Endothelial cell of umbilical vein (primary cell): ENCODE measurements around the gene CHADL. TPM values are rescaled to one million over a fixed set of nuclear protein-coding genes. Genes with fewer than 3 reads are reported as not detected.

ENCODE experiments used
- BruUV-seq: library from RNA; stranded (reverse); fragments of 400-500 nt; replicated peaks from 2 replicates; lab custom pipeline; 2021; lab: Mats Ljungman, UMichigan
- CTCF ChIA-PET: fragments of 300-600, 350-600 bp; sonication (Branson Sonifier 250); formaldehyde crosslinking; loops from one replicate; lab custom pipeline; 2021; ENCODE audit warnings: antibody characterized with exemption, inconsistent platforms; lab: Charles Lee
- POLR2A ChIA-PET: fragments of 300-600, 350-600 bp; sonication (Branson Sonifier 250); formaldehyde crosslinking; loops from one replicate; lab custom pipeline; 2021; ENCODE audit warnings: antibody characterized with exemption, inconsistent platforms; lab: Charles Lee
- DNase-seq: peaks from one replicate; pipeline ENCODE4 v3.0.0-alpha.2; 2011; ENCODE audit warnings: low read depth, low spot score
- FAIRE-seq: peaks from 2 replicates; lab custom pipeline; 2011; peaks lifted over from hg19 to GRCh38; lab: Jason Lieb, UNC
- H2AFZ ChIP-seq: 2 replicates; pipeline ENCODE4 v1.6.0; 2012; ENCODE audit warnings: low read depth, low read length, control low read depth, inconsistent platforms
- H3K27ac ChIP-seq: 2 replicates; pipeline ENCODE4 v1.5.1; 2011; ENCODE audit warnings: low read depth, mild to moderate bottlenecking, control low read depth, low read length, moderate library complexity; ENCODE audit not compliant: insufficient read depth
- H3K27me3 ChIP-seq, 2 experiments: 2 replicates each; pipeline versions ENCODE4 v1.6.0 to v1.6.1; 2011; ENCODE audit warnings: low read length in 2 of 2, mixed read lengths in 1 of 2; ENCODE audit not compliant: control insufficient read depth in 2 of 2, insufficient read depth in 2 of 2
- H3K36me3 ChIP-seq, 2 experiments: 2 replicates in 1 of 2; 3 replicates in 1 of 2; pipeline ENCODE4 v1.5.1; 2011; ENCODE audit warnings: low read length in 2 of 2, mild to moderate bottlenecking in 1 of 2, moderate library complexity in 1 of 2; ENCODE audit not compliant: control insufficient read depth in 2 of 2, insufficient read depth in 2 of 2; ENCODE audit errors: extremely low read depth in 1 of 2
- H3K4me1 ChIP-seq: 3 replicates; pipeline ENCODE4 v1.5.1; 2011; ENCODE audit warnings: mild to moderate bottlenecking, low read length; ENCODE audit not compliant: control insufficient read depth, insufficient read depth; ENCODE audit errors: extremely low read depth
- H3K4me2 ChIP-seq: 2 replicates; pipeline ENCODE4 v1.6.1; 2011; ENCODE audit warnings: low read length, control low read depth, mixed read lengths; ENCODE audit not compliant: insufficient read depth
- H3K4me3 ChIP-seq, 3 experiments: fragments of 200-600 bp in 1 of 3; sonication (generic), shearing (Covaris generic) in 1 of 3; replicated peaks in 1 of 3; 2 replicates each; pipeline ENCODE4 v1.5.1; 2011 to 2016; ENCODE audit warnings: control low read depth in 3 of 3, low read length in 3 of 3, mild to moderate bottlenecking in 2 of 3, inconsistent platforms in 1 of 3, low read depth in 1 of 3, moderate library complexity in 1 of 3; ENCODE audit not compliant: insufficient read depth in 1 of 3
- H3K79me2 ChIP-seq: 2 replicates; pipeline ENCODE4 v1.6.0; 2012; ENCODE audit warnings: low read length, inconsistent platforms; ENCODE audit not compliant: control insufficient read depth, insufficient read depth
- H3K9ac ChIP-seq: replicated peaks from 2 replicates; pipeline ENCODE3; 2011; ENCODE audit warnings: low read length, control low read depth; ENCODE audit not compliant: insufficient read depth; ENCODE audit errors: extremely low read depth
- H3K9me1 ChIP-seq: replicated peaks from 3 replicates; pipeline ENCODE4 v1.6.0; 2011; ENCODE audit warnings: mild to moderate bottlenecking, low read length; ENCODE audit not compliant: control insufficient read depth, insufficient read depth; ENCODE audit errors: extremely low read depth
- H3K9me3 ChIP-seq: replicated peaks from 2 replicates; pipeline ENCODE4 v1.5.1; 2012; ENCODE audit warnings: low read length, inconsistent platforms; ENCODE audit not compliant: control insufficient read depth, insufficient read depth
- H4K20me1 ChIP-seq: replicated peaks from 2 replicates; pipeline ENCODE3; 2011; ENCODE audit warnings: mild to moderate bottlenecking, low read length; ENCODE audit not compliant: control insufficient read depth, insufficient read depth; ENCODE audit errors: extremely low read depth
- EZH2 ChIP-seq: IDR thresholded peaks from 2 replicates; pipeline ENCODE4 v1.6.1; 2012; ENCODE audit warnings: borderline replicate concordance, low read depth, mild to moderate bottlenecking, moderate library complexity, low read length, inconsistent platforms; ENCODE audit not compliant: severe bottlenecking
- FOS ChIP-seq: IDR thresholded peaks from 2 replicates; pipeline ENCODE4 v1.6.1; 2011; ENCODE audit warnings: mild to moderate bottlenecking, low read length, moderate library complexity, borderline replicate concordance; ENCODE audit not compliant: insufficient read depth
- GATA2 ChIP-seq: IDR thresholded peaks from 2 replicates; pipeline ENCODE4 v1.7.0; 2011; ENCODE audit warnings: low read depth, mild to moderate bottlenecking, moderate library complexity, mixed read lengths, low read length; ENCODE audit not compliant: insufficient read length, insufficient read depth
- JUN ChIP-seq: IDR thresholded peaks from 2 replicates; pipeline ENCODE4 v1.6.1; 2011; ENCODE audit warnings: borderline replicate concordance, low read depth; ENCODE audit not compliant: insufficient read length, insufficient read depth
- MYC ChIP-seq: IDR thresholded peaks from one replicate; pipeline ENCODE4 v1.6.1; 2011; ENCODE audit warnings: mild to moderate bottlenecking, low read depth, low read length
- POLR2A ChIP-seq: IDR thresholded peaks from 2 replicates; pipeline ENCODE4 v1.6.1; 2012; ENCODE audit warnings: low read depth, mild to moderate bottlenecking, control low read depth, low read length
- POLR2AphosphoS5 ChIP-seq: IDR thresholded peaks from 2 replicates; pipeline ENCODE4 v1.6.1; 2012; ENCODE audit warnings: low read depth, mild to moderate bottlenecking, control low read depth, low read length, moderate library complexity; ENCODE audit not compliant: insufficient read depth
- dilution Hi-C: fragments of 300-500 bp; cut with MboI; formaldehyde crosslinking; loops from one replicate; pipeline ENCODE4 v1.15.0; 2019; ENCODE audit warnings: low sequenced_read_pairs; ENCODE audit not compliant: extremely low pct_ligation_motif_present
- intact Hi-C: fragments of 100-400 bp; cut with micrococcal nuclease; formaldehyde crosslinking; loops from one replicate; pipeline ENCODE4 v1.10.0; 2022
- polyA plus RNA-seq, 4 experiments: library from polyadenylated mRNA; depleted of rRNA in 3 of 4; stranded (reverse) in 3 of 4; unstranded in 1 of 4; fragments of >200 nt; gene quantifications; 2 replicates each; pipeline versions ENCODE4 v1.2.1 to v1.2.3, GENCODE V29; 2011 to 2012; ENCODE audit warnings: missing spikeins in 1 of 4
- total RNA-seq: library from RNA; stranded (reverse); gene quantifications from 2 replicates; pipeline ENCODE4 v1.2.3, GENCODE V29; 2021
- TF ChIP-seq, protein P1 (sequence below), 2 donors: IDR thresholded peaks; 1 replicate in 1 of 2; 2 replicates in 1 of 2; pipeline ENCODE4 v1.5.1; 2011; ENCODE audit warnings: low read length in 2 of 2, mild to moderate bottlenecking in 2 of 2, moderate library complexity in 2 of 2, control low read depth in 1 of 2, inconsistent platforms in 1 of 2, low read depth in 1 of 2; ENCODE audit not compliant: insufficient read depth in 1 of 2; ENCODE audit errors: extremely low read depth in 1 of 2
- TF ChIP-seq, protein P2 (sequence below): IDR thresholded peaks from 2 replicates; pipeline ENCODE4 v1.6.1; 2011; ENCODE audit not compliant: insufficient read depth, insufficient read length

CHADL gene
- total and polyA plus RNA-seq, 2 donors (not counting 3 experiments of a cell fraction or from before 2014, with no cell fraction given) = 0.69 to 1.1 TPM

DNA sequence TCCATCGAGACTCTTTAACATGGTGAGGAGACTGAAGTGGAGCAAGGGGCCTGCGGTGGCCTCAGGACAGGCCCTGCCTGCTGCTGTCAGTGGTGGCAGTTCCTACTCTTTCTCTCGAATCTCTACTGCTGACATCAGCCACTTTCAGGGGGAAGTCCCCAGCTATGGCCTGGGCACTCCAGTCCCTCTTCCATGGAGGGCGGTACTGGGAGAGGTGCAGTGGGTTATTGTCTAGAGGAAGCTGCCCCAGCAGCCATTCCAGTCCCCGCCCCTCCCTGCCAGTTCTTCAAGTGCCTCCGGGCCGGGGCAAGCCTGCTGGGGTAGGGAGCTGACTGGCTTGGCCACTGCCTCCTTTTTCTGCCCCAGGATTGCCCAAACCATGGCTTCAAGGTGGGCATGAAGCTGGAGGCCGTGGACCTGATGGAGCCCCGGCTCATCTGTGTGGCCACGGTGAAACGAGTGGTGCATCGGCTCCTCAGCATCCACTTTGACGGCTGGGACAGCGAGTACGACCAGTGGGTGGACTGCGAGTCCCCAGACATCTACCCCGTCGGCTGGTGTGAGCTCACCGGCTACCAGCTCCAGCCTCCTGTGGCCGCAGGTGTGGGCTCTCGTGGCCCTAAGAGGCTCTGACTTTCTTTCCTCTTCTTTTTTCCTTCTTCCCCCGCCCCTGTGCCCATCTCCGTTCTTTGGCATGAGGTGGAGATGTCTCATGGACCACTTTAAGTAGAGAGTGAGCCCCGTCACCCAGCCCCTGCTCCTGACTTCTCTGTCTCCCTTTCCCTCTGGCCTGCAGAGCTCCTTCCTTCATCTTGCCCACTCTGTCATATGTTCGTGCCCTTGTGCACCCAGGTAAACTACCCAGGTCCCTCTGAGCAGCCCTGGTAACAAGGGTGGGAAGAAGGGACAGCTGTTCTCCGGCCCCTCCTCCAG lies 13.7 kb downstream of the CHADL start:
- Histone ChIP-seq H3K27ac (no peak overlapping the region), H2AFZ (no peak overlapping the region), H3K79me2 (no peaks in the 10 kb centered on the region), H3K4me3 (no peak overlapping the region), H3K27me3 (no peaks in the 10 kb centered on the region), H3K9me3 (no peaks in the 10 kb centered on the region), H3K4me2 (no peak overlapping the region), H3K9me1 (no peaks in the 10 kb centered on the region), H3K4me1 (peaks cover 20% of the 10 kb centered on the region), H3K36me3 (peaks cover 10 to 40% of the 10 kb centered on the region in 2 experiments), H4K20me1 (no peaks in the 10 kb centered on the region), H3K9ac (no peak overlapping the region)
- no TSS peak for BruUV-seq
- intact Hi-C loops = no loop called here
- TF ChIP-seq, protein P1, sequence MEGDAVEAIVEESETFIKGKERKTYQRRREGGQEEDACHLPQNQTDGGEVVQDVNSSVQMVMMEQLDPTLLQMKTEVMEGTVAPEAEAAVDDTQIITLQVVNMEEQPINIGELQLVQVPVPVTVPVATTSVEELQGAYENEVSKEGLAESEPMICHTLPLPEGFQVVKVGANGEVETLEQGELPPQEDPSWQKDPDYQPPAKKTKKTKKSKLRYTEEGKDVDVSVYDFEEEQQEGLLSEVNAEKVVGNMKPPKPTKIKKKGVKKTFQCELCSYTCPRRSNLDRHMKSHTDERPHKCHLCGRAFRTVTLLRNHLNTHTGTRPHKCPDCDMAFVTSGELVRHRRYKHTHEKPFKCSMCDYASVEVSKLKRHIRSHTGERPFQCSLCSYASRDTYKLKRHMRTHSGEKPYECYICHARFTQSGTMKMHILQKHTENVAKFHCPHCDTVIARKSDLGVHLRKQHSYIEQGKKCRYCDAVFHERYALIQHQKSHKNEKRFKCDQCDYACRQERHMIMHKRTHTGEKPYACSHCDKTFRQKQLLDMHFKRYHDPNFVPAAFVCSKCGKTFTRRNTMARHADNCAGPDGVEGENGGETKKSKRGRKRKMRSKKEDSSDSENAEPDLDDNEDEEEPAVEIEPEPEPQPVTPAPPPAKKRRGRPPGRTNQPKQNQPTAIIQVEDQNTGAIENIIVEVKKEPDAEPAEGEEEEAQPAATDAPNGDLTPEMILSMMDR (IDR thresholded peaks at IDR 0.05; ENCODE audit: extremely low read depth in 1 of 2, insufficient read depth in 1 of 2, low read depth in 1 of 2, low read length in 2 of 2) = no peak
- no peak for TF ChIP-seq MYC
- CTCF ChIA-PET = interaction anchor here (1.0 to 2.0 kb wide), 2 partner anchors 9 to 10 kb away, joined by 3 to 4 read pairs; no protein-coding TSS in a partner anchor
- FAIRE-seq = no peak
- no peak for DNase-seq
- POLR2A ChIA-PET = no interaction called here
- dilution Hi-C loops = no loop called here

DNA sequence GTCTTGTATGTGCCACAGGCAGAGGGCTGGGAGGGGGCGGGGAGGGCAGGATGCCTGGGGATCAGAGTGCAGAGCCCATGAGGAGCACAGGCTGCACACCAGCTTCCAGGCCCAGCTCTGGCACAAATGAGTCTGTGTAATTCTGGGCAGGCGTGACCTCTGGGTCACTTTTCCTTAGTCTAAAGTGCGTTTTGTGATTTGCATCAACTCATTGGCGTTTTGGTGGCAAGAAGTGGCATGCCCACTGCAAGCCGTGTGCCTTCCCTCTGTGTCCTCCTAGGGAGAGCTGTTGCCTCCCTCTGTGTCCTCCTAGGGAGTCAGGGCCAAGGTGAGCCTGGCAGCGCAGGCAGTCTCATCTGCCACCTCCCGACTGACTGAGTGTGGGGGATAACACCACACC lies 17.2 kb downstream of the CHADL start:
- DNase-seq = no peak
- no peak for TF ChIP-seq EZH2
- no peak for TF ChIP-seq POLR2AphosphoS5
- no peak for TF ChIP-seq JUN
- no peak for TF ChIP-seq FOS
- TF ChIP-seq, protein P2, sequence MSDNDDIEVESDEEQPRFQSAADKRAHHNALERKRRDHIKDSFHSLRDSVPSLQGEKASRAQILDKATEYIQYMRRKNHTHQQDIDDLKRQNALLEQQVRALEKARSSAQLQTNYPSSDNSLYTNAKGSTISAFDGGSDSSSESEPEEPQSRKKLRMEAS = no peak
- TF ChIP-seq MYC = no peak
- TF ChIP-seq GATA2 = no peak
- TF ChIP-seq, protein P1 (IDR thresholded peaks at IDR 0.05; ENCODE audit: extremely low read depth in 1 of 2, insufficient read depth in 1 of 2, low read depth in 1 of 2, low read length in 2 of 2) = no peak
- no peak for TF ChIP-seq POLR2A
- H3K27ac ChIP-seq = no peak overlapping the region
- no peaks in the 10 kb centered on the region for H3K9me1 ChIP-seq
- dilution Hi-C loops (no loop called here), intact Hi-C loops (no loop called here)
- H3K9me3 ChIP-seq = no peaks in the 10 kb centered on the region
- no peak for FAIRE-seq
- peaks cover 10 to 44% of the 10 kb centered on the region in 2 experiments for H3K36me3 ChIP-seq
- no peaks in the 10 kb centered on the region for H4K20me1 ChIP-seq
- no peaks in the 10 kb centered on the region for H3K4me1 ChIP-seq
- no peak overlapping the region for H3K4me3 ChIP-seq
- no peaks in the 10 kb centered on the region for H3K27me3 ChIP-seq
- no peak overlapping the region for H2AFZ ChIP-seq
- no peaks in the 10 kb centered on the region for H3K79me2 ChIP-seq
- no TSS peak for BruUV-seq
- ChIA-PET POLR2A (no interaction called here), CTCF (no interaction called here)
- H3K9ac ChIP-seq = no peak overlapping the region
- H3K4me2 ChIP-seq = no peak overlapping the region
